ENCODE data around the gene WNT2. TPM values are rescaled to one million over a fixed set of nuclear protein-coding genes. Genes with fewer than 3 reads are reported as not detected.

WNT2 gene
- total and polyA plus RNA-seq, 10 of the 15 experiments (the other 5 are each of a cell fraction or from before 2014, with no cell fraction given), result 0.07 to 0.34 (median 0.19) TPM

DNA sequence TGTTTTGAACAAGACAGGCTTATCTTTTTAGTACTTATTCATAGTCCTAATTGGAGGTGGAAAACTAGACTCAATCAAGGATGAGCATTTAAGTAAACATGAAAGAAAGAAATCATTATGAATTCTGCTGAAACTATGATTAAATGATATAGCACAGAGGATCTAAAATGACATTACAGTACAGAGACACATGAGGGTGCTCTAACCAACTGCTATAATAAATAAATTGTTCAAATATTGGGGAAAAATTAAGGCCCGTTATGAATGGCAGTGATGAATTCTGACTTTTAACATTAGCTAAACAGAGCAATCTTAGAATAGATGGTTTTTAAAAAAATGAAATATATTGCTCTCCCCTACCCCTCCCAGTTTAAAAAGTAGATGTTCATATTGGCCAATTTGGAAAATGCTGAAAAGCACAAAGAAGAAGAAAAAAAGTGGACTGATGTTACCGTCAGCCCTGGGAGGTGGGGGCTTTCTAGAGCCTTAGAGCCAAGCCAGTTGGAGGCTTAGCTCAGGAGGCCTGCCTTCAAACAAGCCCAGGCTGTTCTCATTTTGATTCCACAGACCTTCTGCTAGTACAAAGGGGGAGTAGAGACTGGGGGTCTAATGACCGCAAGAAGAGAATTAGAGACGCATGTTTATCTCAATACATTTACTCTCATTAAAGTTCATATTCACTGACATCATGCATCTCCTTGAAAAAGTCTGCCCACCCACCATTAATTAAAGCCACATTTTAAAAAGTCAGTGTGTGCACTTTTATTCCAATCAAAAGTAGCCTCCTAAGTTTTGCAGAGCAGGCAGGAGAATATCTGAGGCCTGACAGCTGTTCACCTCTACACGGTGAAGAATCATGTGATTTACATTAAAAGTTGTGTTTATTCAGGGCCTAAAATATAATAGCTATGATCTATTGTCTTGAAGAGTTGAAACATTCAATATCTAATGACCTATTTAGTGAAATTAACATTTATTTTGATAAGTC, 10.0 kb downstream of the WNT2 start:
- ATAC-seq (peak; percentile 48; the same call in 2 of the 3 replicates), FAIRE-seq (no peak), DNase-seq (ENCODE audit: low read depth, low spot score) (no peak)
- Histone ChIP-seq H3K9me3 (replicated peaks; ENCODE audit: control insufficient read depth, insufficient read depth, low read length) (no peaks in the 10 kb centered on the region), H3K27me3 (replicated peaks in 1 of 2; ENCODE audit: control insufficient read depth in 2 of 2, insufficient read depth in 2 of 2, low read length in 1 of 2) (no peaks in the 10 kb centered on the region), H3K36me3 (ENCODE audit: control insufficient read depth in 2 of 2, insufficient read depth in 2 of 2, low read length in 1 of 2) (no peaks in the 10 kb centered on the region), H3K27ac (ENCODE audit: control insufficient read depth, insufficient read depth) (no peak overlapping the region), H3K4me1 (ENCODE audit: control insufficient read depth, insufficient read depth, low read length) (no peaks in the 10 kb centered on the region), H4K20me1 (ENCODE audit: control insufficient read depth, insufficient read depth) (no peaks in the 10 kb centered on the region), H3K79me2 (ENCODE audit: control insufficient read depth, insufficient read depth, low read length) (no peaks in the 10 kb centered on the region), H3K4me2 (ENCODE audit: control insufficient read depth, insufficient read depth) (no peak overlapping the region), H3K9ac (ENCODE audit: control insufficient read depth, insufficient read depth, low read length) (no peak overlapping the region), H3K4me3 (no peak overlapping the region), H2AFZ (ENCODE audit: control insufficient read depth, low read depth, low read length) (no peak overlapping the region)
- CTCF ChIA-PET, result interaction anchor here (0.7 to 5.4 kb wide), 22 partner anchors 9 to 403 kb away, joined by 3 to 44 read pairs (median 4); partner anchors contain the start of gene WNT2
- WGBS (ENCODE audit: insufficient coverage, insufficient replicate concordance, low lambda C conversion rate, missing lambda C conversion rate), result 65% methylated on average over 5 of the region's 5 CpGs
- TF ChIP-seq RAD21 (IDR thresholded peaks at IDR 0.05; ENCODE audit: insufficient read depth, low read depth, low read length) (peak; percentile 56), BCL11A (IDR thresholded peaks at IDR 0.05; ENCODE audit: low read depth, low read length) (no peak), SMC3 (IDR thresholded peaks at IDR 0.05; ENCODE audit: borderline replicate concordance, low read length) (peak; percentile 41; the same call in 1 of the 2 replicates), HDAC6 (IDR thresholded peaks at IDR 0.05; ENCODE audit: unreplicated experiment) (no peak)
- TF ChIP-seq, protein P1, sequence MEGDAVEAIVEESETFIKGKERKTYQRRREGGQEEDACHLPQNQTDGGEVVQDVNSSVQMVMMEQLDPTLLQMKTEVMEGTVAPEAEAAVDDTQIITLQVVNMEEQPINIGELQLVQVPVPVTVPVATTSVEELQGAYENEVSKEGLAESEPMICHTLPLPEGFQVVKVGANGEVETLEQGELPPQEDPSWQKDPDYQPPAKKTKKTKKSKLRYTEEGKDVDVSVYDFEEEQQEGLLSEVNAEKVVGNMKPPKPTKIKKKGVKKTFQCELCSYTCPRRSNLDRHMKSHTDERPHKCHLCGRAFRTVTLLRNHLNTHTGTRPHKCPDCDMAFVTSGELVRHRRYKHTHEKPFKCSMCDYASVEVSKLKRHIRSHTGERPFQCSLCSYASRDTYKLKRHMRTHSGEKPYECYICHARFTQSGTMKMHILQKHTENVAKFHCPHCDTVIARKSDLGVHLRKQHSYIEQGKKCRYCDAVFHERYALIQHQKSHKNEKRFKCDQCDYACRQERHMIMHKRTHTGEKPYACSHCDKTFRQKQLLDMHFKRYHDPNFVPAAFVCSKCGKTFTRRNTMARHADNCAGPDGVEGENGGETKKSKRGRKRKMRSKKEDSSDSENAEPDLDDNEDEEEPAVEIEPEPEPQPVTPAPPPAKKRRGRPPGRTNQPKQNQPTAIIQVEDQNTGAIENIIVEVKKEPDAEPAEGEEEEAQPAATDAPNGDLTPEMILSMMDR (IDR thresholded peaks at IDR 0.05 in 2 of 3, conservative IDR thresholded peaks at IDR 0.05 in 1 of 3; ENCODE audit: control insufficient read depth in 2 of 3, extremely low read depth in 1 of 3, insufficient read depth in 1 of 3, low read depth in 3 of 3, low read length in 3 of 3), result peak in 1 of 3 experiments; percentile 47; a peak in 1 of 6 replicates
- intact Hi-C loops (cut with micrococcal nuclease; ENCODE audit: unreplicated experiment) (loop anchor here (2.0 to 5.0 kb wide), 2 partner anchors 74 to 101 kb away; no protein-coding TSS in a partner anchor), in situ Hi-C loops (cut with MboI) (no loop called here)
- SMC1A ChIA-PET (ENCODE audit: uncharacterized antibody, unreplicated experiment), result interaction anchor here (0.7 to 5.2 kb wide), 15 partner anchors 9 to 403 kb away, joined by 3 to 49 read pairs (median 6); no protein-coding TSS in a partner anchor
- RAD21 ChIA-PET (ENCODE audit: unreplicated experiment), result interaction anchor here (0.7 to 2.1 kb wide), 10 partner anchors 9 to 100 kb away, joined by 3 to 32 read pairs (median 4); partner anchors contain the start of gene WNT2
- BruUV-seq (replicated peaks), result no TSS peak
- POLR2A ChIA-PET, result interaction anchor here (0.9 to 1.1 kb wide), 2 partner anchors 35 to 62 kb away, joined by 3 read pairs; no protein-coding TSS in a partner anchor

All from GM12878 (cell line).